HepG2 (cell line): ENCODE data around the gene UBASH3A. TPM values are rescaled to one million over a fixed set of nuclear protein-coding genes. Genes with fewer than 3 reads are reported as not detected.
A peak's percentile ranks its signal among the peaks of the same experiment; 100 is the strongest.

ENCODE experiments used
- AHDC1 ChIP-seq: sonication (generic); formaldehyde crosslinking; IDR thresholded peaks from 2 replicates; pipeline ENCODE4 v1.5.1; 2020; ENCODE audit warnings: mild to moderate bottlenecking, missing genetic modification reagents, borderline replicate concordance
- BORCS8-MEF2B ChIP-seq: sonication (generic); formaldehyde crosslinking; IDR thresholded peaks from 2 replicates; pipeline ENCODE4 v1.8.0; 2022; ENCODE audit warnings: mild to moderate bottlenecking, missing genetic modification reagents
- CBX5 ChIP-seq: sonication (generic); formaldehyde crosslinking; IDR thresholded peaks from 2 replicates; pipeline ENCODE4 v1.4.0; 2020; ENCODE audit warnings: missing genetic modification reagents, borderline replicate concordance
- CCDC6 ChIP-seq: sonication (generic); formaldehyde crosslinking; IDR thresholded peaks from 2 replicates; pipeline ENCODE4 v1.8.1; 2022; ENCODE audit warnings: mild to moderate bottlenecking, missing genetic modification reagents, moderate library complexity
- E2F5 ChIP-seq: sonication (generic); formaldehyde crosslinking; conservative IDR thresholded peaks from 2 replicates; pipeline ENCODE4 v1.4.0; 2020; ENCODE audit warnings: missing genetic modification reagents
- ETV5 ChIP-seq: IDR thresholded peaks from 2 replicates; pipeline ENCODE4 v1.6.1; 2018; ENCODE audit warnings: missing biosample characterization, missing genetic modification reagents, inconsistent platforms, borderline replicate concordance
- FLYWCH1 ChIP-seq: sonication (generic); formaldehyde crosslinking; IDR thresholded peaks from 2 replicates; pipeline ENCODE4 v1.8.1; 2023; ENCODE audit warnings: mild to moderate bottlenecking, missing genetic modification reagents
- FOXA3 ChIP-seq: IDR thresholded peaks from 2 replicates; pipeline ENCODE4 v1.6.1; 2016; ENCODE audit warnings: missing genetic modification reagents, missing compliant biosample characterization
- HMG20B ChIP-seq: conservative IDR thresholded peaks from 2 replicates; pipeline ENCODE4 v1.6.1; 2016; ENCODE audit warnings: missing genetic modification reagents, missing compliant biosample characterization
- MBNL3 ChIP-seq: fragments of 250-450 bp; sonication (Bioruptor Pico); conservative IDR thresholded peaks from 2 replicates; pipeline ENCODE4 v1.8.0; 2022; ENCODE audit warnings: mild to moderate bottlenecking, inconsistent platforms
- RAD21 ChIP-seq: fragments of 450-650 bp; formaldehyde crosslinking; IDR thresholded peaks from 2 replicates; pipeline ENCODE4 v1.5.0; 2020; ENCODE audit warnings: mild to moderate bottlenecking
- REXO4 ChIP-seq: sonication (generic); formaldehyde crosslinking; IDR thresholded peaks from 2 replicates; pipeline ENCODE4 v1.8.0; 2022; ENCODE audit warnings: missing genetic modification reagents, mild to moderate bottlenecking, borderline replicate concordance
- SAP130 ChIP-seq: IDR thresholded peaks from 2 replicates; pipeline ENCODE4 v1.6.1; 2016; ENCODE audit warnings: low read depth
- SATB2 ChIP-seq: sonication (generic); formaldehyde crosslinking; IDR thresholded peaks from 2 replicates; pipeline ENCODE4 v1.5.0; 2020; ENCODE audit warnings: missing genetic modification reagents
- SOX5 ChIP-seq: IDR thresholded peaks from 2 replicates; pipeline ENCODE4 v1.6.1; 2016; ENCODE audit warnings: borderline replicate concordance
- ZBED4 ChIP-seq: sonication (generic); formaldehyde crosslinking; IDR thresholded peaks from 2 replicates; pipeline ENCODE4 v1.4.0; 2020; ENCODE audit warnings: missing genetic modification reagents, borderline replicate concordance
- ZNF180 ChIP-seq: sonication (generic); formaldehyde crosslinking; IDR thresholded peaks from 2 replicates; pipeline ENCODE4 v1.4.0; 2020; ENCODE audit warnings: low read depth, missing genetic modification reagents, borderline replicate concordance
- ZNF263 ChIP-seq: sonication (generic); formaldehyde crosslinking; IDR thresholded peaks from 2 replicates; pipeline ENCODE4 v1.4.0; 2020; ENCODE audit warnings: missing genetic modification reagents
- ZNF354B ChIP-seq: sonication (generic); formaldehyde crosslinking; IDR thresholded peaks from 2 replicates; pipeline ENCODE4 v1.8.0; 2022; ENCODE audit warnings: mild to moderate bottlenecking, missing genetic modification reagents
- ZNF496 ChIP-seq: sonication (generic); formaldehyde crosslinking; IDR thresholded peaks from 2 replicates; pipeline ENCODE4 v1.8.1; 2023; ENCODE audit warnings: mild to moderate bottlenecking, moderate library complexity, missing genetic modification reagents; ENCODE audit not compliant: insufficient replicate concordance
- ZNF674 ChIP-seq: sonication (generic); formaldehyde crosslinking; IDR thresholded peaks from 2 replicates; pipeline ENCODE4 v1.5.0; 2020; ENCODE audit warnings: low read depth, mild to moderate bottlenecking, missing genetic modification reagents
- polyA plus RNA-seq, 8 experiments: library from polyadenylated mRNA; depleted of rRNA in 3 of 8; stranded (reverse) in 7 of 8; unstranded in 1 of 8; fragments of >200 nt; fragmentation: Illumina TruSeq in 4 of 8; extraction: Trizol in 4 of 8; gene quantifications; 2 replicates each; pipeline versions ENCODE4 v1.2.1 to v1.2.3, GENCODE V29; 2011 to 2016; ENCODE audit warnings: low read depth in 4 of 8, missing spikeins in 1 of 8, mixed read lengths in 1 of 8; ENCODE audit not compliant: insufficient read depth in 1 of 8
- total RNA-seq, 5 experiments: library from RNA; depleted of rRNA; stranded (reverse); fragments of >200 nt; fragmentation: Illumina TruSeq; extraction: Trizol; gene quantifications; 2 replicates each; pipeline ENCODE4 v1.2.3, GENCODE V29; 2016; ENCODE audit warnings: low read depth in 1 of 5

UBASH3A gene
- total and polyA plus RNA-seq, 2 of the 13 experiments (the other 11 are each of a cell fraction or from before 2014, with no cell fraction given): not detected

GRCh38 chr21:42392731-42393442, 10.8 kb upstream of the UBASH3A start (continued):
- no peak for TF ChIP-seq REXO4 (CRISPR knock-in tag)
- TF ChIP-seq CBX5 (CRISPR knock-in tag): no peak
- TF ChIP-seq SAP130 (CRISPR knock-in tag): peak; percentile 48; the same call in 1 of the 2 replicates
- no peak for TF ChIP-seq ZNF180 (CRISPR knock-in tag)
- TF ChIP-seq SOX5 (CRISPR knock-in tag): peak; percentile 74; the same call in 1 of the 2 replicates
- TF ChIP-seq ZNF263 (CRISPR knock-in tag): no peak
- TF ChIP-seq RAD21: no peak
- TF ChIP-seq ETV5 (CRISPR knock-in tag): peak; percentile 70; the same call in 1 of the 2 replicates
- no peak for TF ChIP-seq ZNF674 (CRISPR knock-in tag)
- no peak for TF ChIP-seq ZNF354B (CRISPR knock-in tag)
- no peak for TF ChIP-seq MBNL3 (CRISPR knock-in tag)
- peak; percentile 86 for TF ChIP-seq FOXA3
- TF ChIP-seq HMG20B (CRISPR knock-in tag): no peak
- TF ChIP-seq E2F5 (CRISPR knock-in tag): no peak
- TF ChIP-seq AHDC1 (CRISPR knock-in tag): peak; percentile 38; the same call in 1 of the 2 replicates
- no peak for TF ChIP-seq ZBED4 (CRISPR knock-in tag)
- TF ChIP-seq SATB2: no peak
- TF ChIP-seq BORCS8-MEF2B (CRISPR knock-in tag): no peak
- no peak for TF ChIP-seq FLYWCH1 (CRISPR knock-in tag)
- TF ChIP-seq CCDC6 (CRISPR knock-in tag): no peak
- TF ChIP-seq ZNF496 (CRISPR knock-in tag): no peak
